HCT116 (cell line): ENCODE data around the gene FOXF2. TPM values are rescaled to one million over a fixed set of nuclear protein-coding genes. Genes with fewer than 3 reads are reported as not detected.

Source experiments
- ATAC-seq: fragments of 200-7000 bp; cut with Tn5 transposase; 2 replicates; pipeline ENCODE4 v1.9.1; 2020; ENCODE audit warnings: mild to moderate bottlenecking, moderate library complexity
- BruUV-seq: library from RNA; stranded (reverse); fragments of 400-500 nt; replicated peaks from 2 replicates; lab custom pipeline; 2021; lab: Mats Ljungman, UMichigan
- CTCF ChIA-PET: fragments of 300-600 bp; sonication (Branson Sonifier 250); formaldehyde crosslinking; loops from one replicate; lab custom pipeline; 2021; ENCODE audit warnings: antibody characterized with exemption; lab: Charles Lee
- POLR2A ChIA-PET: fragments of 300-600, 350-600 bp; sonication (Branson Sonifier 250); formaldehyde crosslinking; loops from one replicate; lab custom pipeline; 2021; ENCODE audit warnings: antibody characterized with exemption; lab: Charles Lee
- RAD21 ChIA-PET, 2 experiments: fragments of 300-600 bp; sonication (Branson Sonifier 250); formaldehyde crosslinking; loops; one replicate each; lab custom pipeline; 2023; ENCODE audit warnings: low total read pairs in 2 of 2; ENCODE audit not compliant: uncharacterized antibody in 2 of 2, unreplicated experiment in 2 of 2, low non-redundant PET in 1 of 2; lab: Charles Lee
- DNase-seq: peaks from one replicate; pipeline ENCODE4 v3.0.0-alpha.2; 2010; ENCODE audit warnings: low read depth, low spot score
- H2AFZ ChIP-seq: fragments of 200-600 bp; shearing (Covaris generic), sonication (generic); 2 replicates; pipeline ENCODE4 v1.6.1; 2017; ENCODE audit warnings: low read depth, mixed run types, mixed read lengths, antibody characterized with exemption, low read length; ENCODE audit not compliant: poor library complexity, severe bottlenecking
- H3K27ac ChIP-seq: 2 replicates; pipeline ENCODE4 v1.5.1; 2012; ENCODE audit warnings: low read depth, low read length
- H3K27me3 ChIP-seq: fragments of 200-600 bp; sonication (generic); 2 replicates; pipeline ENCODE4 v1.6.1; 2016; ENCODE audit warnings: mixed run types, low read length, mixed read lengths; ENCODE audit not compliant: insufficient read depth
- H3K36me3 ChIP-seq, 2 experiments: fragments of 200-500 bp in 1 of 2; fragments of 200-600 bp in 1 of 2; sonication (Bioruptor generic) in 1 of 2; sonication (generic) in 1 of 2; 2 replicates each; pipeline versions ENCODE4 v1.5.1 to v1.6.1; 2014 to 2016; ENCODE audit warnings: low read length in 2 of 2, inconsistent platforms in 1 of 2, mixed read lengths in 1 of 2, mixed run types in 1 of 2; ENCODE audit not compliant: insufficient read depth in 2 of 2, control insufficient read depth in 1 of 2
- H3K4me1 ChIP-seq, 2 experiments: fragments of 200-600 bp in 1 of 2; sonication (generic) in 1 of 2; 2 replicates each; pipeline versions ENCODE4 v1.5.1 to v1.6.1; 2012 to 2017; ENCODE audit warnings: low read length in 2 of 2, inconsistent platforms in 1 of 2, mild to moderate bottlenecking in 1 of 2, mixed read lengths in 1 of 2, mixed run types in 1 of 2, moderate library complexity in 1 of 2; ENCODE audit not compliant: insufficient read depth in 2 of 2, control insufficient read depth in 1 of 2
- H3K4me2 ChIP-seq: fragments of 200-600 bp; sonication (generic); 2 replicates; pipeline ENCODE4 v1.6.1; 2017; ENCODE audit warnings: mixed run types, low read length, mixed read lengths
- H3K4me3 ChIP-seq, 2 experiments: fragments of 200-600 bp in 1 of 2; sonication (generic) in 1 of 2; replicated peaks in 1 of 2; 2 replicates each; pipeline ENCODE4 v1.5.1; 2011 to 2016; ENCODE audit warnings: low read length in 2 of 2, control low read depth in 1 of 2, low read depth in 1 of 2, mild to moderate bottlenecking in 1 of 2, mixed read lengths in 1 of 2, mixed run types in 1 of 2
- H3K79me2 ChIP-seq: fragments of 200-600 bp; sonication (generic); 2 replicates; pipeline ENCODE4 v1.6.1; 2017; ENCODE audit warnings: mild to moderate bottlenecking, mixed run types, low read length, moderate library complexity, mixed read lengths; ENCODE audit not compliant: insufficient read depth
- H3K9ac ChIP-seq: fragments of 200-600 bp; sonication (generic); 2 replicates; pipeline ENCODE4 v1.6.1; 2016; ENCODE audit warnings: low read length, mixed read lengths
- H3K9me2 ChIP-seq: fragments of 200-600 bp; sonication (generic), shearing (Covaris generic); 2 replicates; pipeline ENCODE4 v1.6.1; 2017; ENCODE audit warnings: mixed run types, mild to moderate bottlenecking, moderate library complexity; ENCODE audit not compliant: insufficient read depth
- H3K9me3 ChIP-seq, 2 experiments: fragments of 200-500 bp in 1 of 2; fragments of 200-600 bp in 1 of 2; sonication (Bioruptor generic) in 1 of 2; sonication (generic) in 1 of 2; 2 replicates each; pipeline ENCODE4 v1.6.1; 2014 to 2017; ENCODE audit warnings: low read length in 2 of 2, mixed read lengths in 2 of 2, inconsistent platforms in 1 of 2, low read depth in 1 of 2, mild to moderate bottlenecking in 1 of 2, mixed run types in 1 of 2, moderate library complexity in 1 of 2; ENCODE audit not compliant: control insufficient read depth in 1 of 2, insufficient read depth in 1 of 2
- H4K20me1 ChIP-seq: fragments of 200-600 bp; sonication (generic), shearing (Covaris generic); 2 replicates; pipeline ENCODE4 v1.6.1; 2017; ENCODE audit warnings: mixed run types, mild to moderate bottlenecking, moderate library complexity; ENCODE audit not compliant: insufficient read depth
- CBX3 ChIP-seq: IDR thresholded peaks from 2 replicates; pipeline ENCODE4 v1.6.1; 2012; ENCODE audit warnings: low read depth
- FOSL1 ChIP-seq: IDR thresholded peaks from 2 replicates; pipeline ENCODE4 v1.6.1; 2012; ENCODE audit warnings: low read depth
- POLR2AphosphoS5 ChIP-seq: IDR thresholded peaks from 2 replicates; pipeline ENCODE4 v1.6.1; 2011; ENCODE audit warnings: mild to moderate bottlenecking, low read depth, low read length, moderate library complexity
- SIN3A ChIP-seq: IDR thresholded peaks from 2 replicates; pipeline ENCODE4 v1.6.1; 2012; ENCODE audit warnings: low read depth
- ZBTB33 ChIP-seq: IDR thresholded peaks from 2 replicates; pipeline ENCODE4 v1.6.1; 2011; ENCODE audit warnings: mild to moderate bottlenecking, low read length, moderate library complexity; ENCODE audit not compliant: insufficient replicate concordance; ENCODE audit errors: extremely low read depth
- ZFX ChIP-seq: fragments of 450-650 bp; IDR thresholded peaks from 2 replicates; pipeline ENCODE4 v1.6.1; 2017
- intact Hi-C: fragments of 100-400 bp; cut with micrococcal nuclease; formaldehyde crosslinking; loops from 2 replicates; pipeline ENCODE4 v1.10.0; 2022
- total RNA-seq: library from RNA; stranded (reverse); gene quantifications from one replicate; pipeline ENCODE4 v1.2.1, GENCODE V29; 2021; ENCODE audit not compliant: unreplicated experiment

FOXF2 gene
- total RNA-seq, 1 experiment from 2014 or later, result not detected

- CTCF ChIA-PET, result no interaction called here
Observed at GRCh38 chr6:1392813-1393640, 3.7 kb downstream of the FOXF2 start.

More at GRCh38 chr6:1392813-1393640, 3.7 kb downstream of the FOXF2 start:
- no peak overlapping the region for H2AFZ ChIP-seq
- H3K36me3 ChIP-seq, result no peaks in the 10 kb centered on the region
- no peak for DNase-seq
- H3K4me1 ChIP-seq, result 0 out of 4 replicates have a peak, but pooled peaks cover 0 to 3% of the 10 kb centered on the region in 2 experiments
- ChIA-PET POLR2A (no interaction called here), RAD21 (no interaction called here)
- H3K9me2 ChIP-seq, result no peaks in the 10 kb centered on the region
- no peak overlapping the region for H3K4me3 ChIP-seq
- no peaks in the 10 kb centered on the region for H3K27me3 ChIP-seq
- H3K79me2 ChIP-seq, result no peaks in the 10 kb centered on the region
- TF ChIP-seq FOSL1 (no peak), SIN3A (no peak), POLR2AphosphoS5 (no peak), ZFX (no peak), CBX3 (no peak), ZBTB33 (no peak)
- no peak for ATAC-seq
- no peak overlapping the region for H3K4me2 ChIP-seq
- no peaks in the 10 kb centered on the region for H3K9me3 ChIP-seq
- no TSS peak for BruUV-seq
- intact Hi-C loops, result no loop called here
- no peak overlapping the region for H3K9ac ChIP-seq
- no peaks in the 10 kb centered on the region for H4K20me1 ChIP-seq
- no peak overlapping the region for H3K27ac ChIP-seq
